Neuronal stem cell (in vitro differentiated cells): ENCODE results near the gene GABRR2.
A peak's percentile ranks its signal among the peaks of the same experiment; 100 is the strongest.

ENCODE experiments used
- DNase-seq: peaks from one replicate; pipeline ENCODE4 v3.0.0-alpha.2; 2013; ENCODE audit warnings: low spot score
- H2AFZ ChIP-seq: one replicate; pipeline ENCODE4 v1.6.1; 2013; ENCODE audit warnings: mild to moderate bottlenecking, low read length, inconsistent platforms
- H2AK5ac ChIP-seq: 2 replicates; pipeline ENCODE4 v1.6.1; 2013; ENCODE audit warnings: low read depth, mild to moderate bottlenecking, inconsistent platforms, low read length, moderate library complexity, mixed read lengths
- H2BK120ac ChIP-seq: 2 replicates; pipeline ENCODE4 v1.6.1; 2013; ENCODE audit warnings: low read depth, mild to moderate bottlenecking, inconsistent platforms, low read length, moderate library complexity, mixed read lengths
- H2BK12ac ChIP-seq: one replicate; pipeline ENCODE4 v1.6.1; 2013; ENCODE audit warnings: low read length, inconsistent platforms
- H2BK15ac ChIP-seq: 2 replicates; pipeline ENCODE4 v1.6.1; 2013; ENCODE audit warnings: mild to moderate bottlenecking, low read length, inconsistent platforms, mixed read lengths
- H2BK5ac ChIP-seq: one replicate; pipeline ENCODE4 v1.6.1; 2013; ENCODE audit warnings: inconsistent platforms, mild to moderate bottlenecking, low read length, moderate library complexity
- H3K14ac ChIP-seq: one replicate; pipeline ENCODE4 v1.6.1; 2013; ENCODE audit warnings: low read length, inconsistent platforms
- H3K18ac ChIP-seq: 2 replicates; pipeline ENCODE4 v1.6.1; 2013; ENCODE audit warnings: low read length, inconsistent platforms
- H3K23ac ChIP-seq: 2 replicates; pipeline ENCODE4 v1.6.1; 2013; ENCODE audit warnings: low read depth, mild to moderate bottlenecking, mixed read lengths, low read length, inconsistent platforms; ENCODE audit not compliant: poor library complexity
- H3K27ac ChIP-seq: replicated peaks from 3 replicates; pipeline ENCODE4 v1.5.1; 2013; ENCODE audit warnings: low read length, inconsistent platforms
- H3K27me3 ChIP-seq, 3 experiments: 2 replicates each; pipeline ENCODE4 v1.6.1; 2013; ENCODE audit warnings: low read length in 3 of 3, mild to moderate bottlenecking in 2 of 3, inconsistent platforms in 1 of 3, low read depth in 1 of 3, mixed read lengths in 1 of 3, moderate library complexity in 1 of 3; ENCODE audit not compliant: control insufficient read depth in 3 of 3, insufficient read depth in 3 of 3
- H3K36me3 ChIP-seq, 2 donors: replicated peaks in 1 of 2; 2 replicates each; pipeline ENCODE4 v1.6.1; 2013; ENCODE audit warnings: low read length in 2 of 2; ENCODE audit not compliant: control insufficient read depth in 2 of 2, insufficient read depth in 2 of 2
- H3K4ac ChIP-seq: 2 replicates; pipeline ENCODE4 v1.6.1; 2013; ENCODE audit warnings: inconsistent platforms, mild to moderate bottlenecking, low read length, moderate library complexity
- H3K4me1 ChIP-seq, 2 donors: 1 replicate in 1 of 2; 2 replicates in 1 of 2; pipeline ENCODE4 v1.6.1; 2013; ENCODE audit warnings: low read length in 2 of 2, low read depth in 1 of 2; ENCODE audit not compliant: control insufficient read depth in 2 of 2, insufficient read depth in 1 of 2
- H3K4me2 ChIP-seq: one replicate; pipeline ENCODE4 v1.6.1; 2013; ENCODE audit warnings: mild to moderate bottlenecking, low read length, inconsistent platforms; ENCODE audit not compliant: insufficient read depth, poor library complexity, severe bottlenecking
- H3K4me3 ChIP-seq, 2 donors: 2 replicates each; pipeline ENCODE4 v1.5.1; 2013; ENCODE audit warnings: low read length in 2 of 2, mild to moderate bottlenecking in 2 of 2, inconsistent platforms in 1 of 2, moderate library complexity in 1 of 2
- H3K79me1 ChIP-seq: one replicate; pipeline ENCODE4 v1.6.1; 2013; ENCODE audit warnings: low read depth, mild to moderate bottlenecking, inconsistent platforms, low read length, moderate library complexity
- H3K9ac ChIP-seq: one replicate; pipeline ENCODE4 v1.6.1; 2013; ENCODE audit warnings: mild to moderate bottlenecking, low read depth, low read length, inconsistent platforms; ENCODE audit not compliant: poor library complexity
- H3K9me3 ChIP-seq, 2 donors: replicated peaks in 1 of 2; 2 replicates each; pipeline versions ENCODE3 to v1.6.1; 2013; ENCODE audit warnings: low read length in 2 of 2, mild to moderate bottlenecking in 2 of 2, inconsistent platforms in 1 of 2, low read depth in 1 of 2, mixed read lengths in 1 of 2, moderate library complexity in 1 of 2; ENCODE audit not compliant: control insufficient read depth in 2 of 2, insufficient read depth in 1 of 2
- H4K8ac ChIP-seq: one replicate; pipeline ENCODE4 v1.6.1; 2013; ENCODE audit warnings: low read depth, mild to moderate bottlenecking, inconsistent platforms, low read length, moderate library complexity
- H4K91ac ChIP-seq: one replicate; pipeline ENCODE4 v1.6.1; 2013; ENCODE audit warnings: low read length, low read depth, mild to moderate bottlenecking, inconsistent platforms; ENCODE audit not compliant: poor library complexity
- WGBS, 2 donors: extraction: QIAGEN DNeasy Blood & Tissue Kit; methylation state at CpG; one replicate each; pipeline ENCODE4 v1.1.7; 2013; ENCODE audit warnings: missing lambda C conversion rate in 2 of 2, mixed read lengths in 1 of 2; ENCODE audit not compliant: insufficient read length in 2 of 2, insufficient replicate concordance in 1 of 2; ENCODE audit errors: extremely low coverage in 2 of 2; 5-methylcytosine and 5-hydroxymethylcytosine counted together

Gene GABRR2

GRCh38 chr6:89243331-89243629, 71.8 kb downstream of the GABRR2 start:
- Histone ChIP-seq H3K18ac (no peak overlapping the region), H2BK120ac (no peak overlapping the region), H3K4me1 (peaks cover 1 to 3% of the 10 kb centered on the region in 2 donors), H3K4me3 (no peak overlapping the region), H3K9ac (no peak overlapping the region), H3K79me1 (no peaks in the 10 kb centered on the region), H3K4me2 (no peak overlapping the region), H2AK5ac (no peak overlapping the region), H4K8ac (no peak overlapping the region), H2BK12ac (no peak overlapping the region), H3K27ac (no peak overlapping the region), H3K23ac (no peak overlapping the region), H2BK5ac (no peak overlapping the region), H3K9me3 (no peaks in the 10 kb centered on the region), H4K91ac (no peak overlapping the region), H2AFZ (peak overlapping the region; percentile 55), H3K14ac (no peak overlapping the region), H2BK15ac (no peak overlapping the region), H3K36me3 (no peaks in the 10 kb centered on the region), H3K4ac (no peak overlapping the region), H3K27me3 (peaks cover 0 to 15% (median 0%) of the 10 kb centered on the region in 3 experiments)
- no peak for DNase-seq
- no CpG with 5 or more reads among the region's 1 CpG for WGBS, 2 donors

GRCh38 chr6:89242574-89243330, 72.3 kb downstream of the GABRR2 start:
- DNase-seq, result no peak

GRCh38 chr6:89239338-89239737, 75.8 kb downstream of the GABRR2 start:
- Histone ChIP-seq H3K9me3 (no peaks in the 10 kb centered on the region), H3K79me1 (no peaks in the 10 kb centered on the region), H2AK5ac (no peak overlapping the region), H3K23ac (no peak overlapping the region), H3K9ac (no peak overlapping the region), H3K18ac (no peak overlapping the region), H3K4me1 (peaks cover 1 to 3% of the 10 kb centered on the region in 2 donors), H3K4ac (no peak overlapping the region), H2BK12ac (no peak overlapping the region), H2BK15ac (no peak overlapping the region), H4K91ac (no peak overlapping the region), H3K4me3 (no peak overlapping the region), H3K27ac (no peak overlapping the region), H2AFZ (no peak overlapping the region), H3K36me3 (no peaks in the 10 kb centered on the region), H2BK120ac (no peak overlapping the region), H3K27me3 (peaks cover 0 to 6% (median 0%) of the 10 kb centered on the region in 3 experiments), H3K4me2 (no peak overlapping the region), H4K8ac (no peak overlapping the region), H3K14ac (no peak overlapping the region), H2BK5ac (no peak overlapping the region)
- no peak for DNase-seq
- WGBS, 2 donors, result no CpG with 5 or more reads among the region's 3 CpGs

More at GRCh38 chr6:89242574-89243330, 72.3 kb downstream of the GABRR2 start:
- H2BK12ac ChIP-seq, result no peak overlapping the region
- no peaks in the 10 kb centered on the region for H3K36me3 ChIP-seq
- no peak overlapping the region for H3K4me3 ChIP-seq
- no peak overlapping the region for H3K23ac ChIP-seq
- no peak overlapping the region for H2BK120ac ChIP-seq
- H3K14ac ChIP-seq, result no peak overlapping the region
- H2BK5ac ChIP-seq, result no peak overlapping the region
- H4K8ac ChIP-seq, result no peak overlapping the region
- no peak overlapping the region for H3K9ac ChIP-seq
- H3K27me3 ChIP-seq, result peaks cover 0 to 15% (median 0%) of the 10 kb centered on the region in 3 experiments
- no peak overlapping the region for H3K4ac ChIP-seq
- peak overlapping the region; percentile 73 for H2AFZ ChIP-seq
- H3K9me3 ChIP-seq, result no peaks in the 10 kb centered on the region
- H2BK15ac ChIP-seq, result no peak overlapping the region
- no peak overlapping the region for H3K27ac ChIP-seq
- H3K79me1 ChIP-seq, result no peaks in the 10 kb centered on the region
- no peak overlapping the region for H4K91ac ChIP-seq
- no CpG with 5 or more reads among the region's 3 CpGs for WGBS, 2 donors
- H2AK5ac ChIP-seq, result no peak overlapping the region
- H3K18ac ChIP-seq, result no peak overlapping the region
- H3K4me2 ChIP-seq, result no peak overlapping the region
- H3K4me1 ChIP-seq, result peaks cover 1 to 3% of the 10 kb centered on the region in 2 donors

- Histone ChIP-seq H3K27ac (no peak overlapping the region), H3K23ac (no peak overlapping the region), H3K18ac (no peak overlapping the region), H3K36me3 (no peaks in the 10 kb centered on the region), H2BK120ac (no peak overlapping the region), H3K9me3 (no peaks in the 10 kb centered on the region), H2BK15ac (no peak overlapping the region), H2BK12ac (no peak overlapping the region), H3K14ac (no peak overlapping the region), H2AK5ac (no peak overlapping the region), H3K4me2 (no peak overlapping the region), H3K4me3 (no peak overlapping the region), H2AFZ (no peak overlapping the region), H3K79me1 (no peaks in the 10 kb centered on the region), H3K4me1 (no peaks in the 10 kb centered on the region), H3K9ac (no peak overlapping the region), H4K8ac (no peak overlapping the region), H2BK5ac (no peak overlapping the region), H3K27me3 (no peaks in the 10 kb centered on the region), H4K91ac (no peak overlapping the region), H3K4ac (no peak overlapping the region)
- no peak for DNase-seq
These were observed 77.9 kb downstream of the GABRR2 start for GRCh38 chr6:89237158-89237557.
